CD4-positive, alpha-beta T cell treated with Interferon alpha-2 for 1 hour (primary cell): ENCODE data around the gene COQ2.
A peak's percentile ranks its signal among the peaks of the same experiment; 100 is the strongest.
"Not testable (repeated sequence)": the region's sequence is repeated elsewhere in the genome, so short reads cannot be mapped to it uniquely, and the experiment has no call there.

ENCODE experiments used
- DNase-seq, 2 donors: peaks; one replicate each; pipeline ENCODE4 v3.0.0-alpha.2; 2020 to 2022

Gene COQ2

GRCh38 chr4:83283181-83283580 lies 1.4 kb downstream of the COQ2 start:
- DNase-seq: no peak

GRCh38 chr4:83282049-83282535 lies 2.5 kb downstream of the COQ2 start:
- peak; percentile 62 to 82 for DNase-seq

DNA sequence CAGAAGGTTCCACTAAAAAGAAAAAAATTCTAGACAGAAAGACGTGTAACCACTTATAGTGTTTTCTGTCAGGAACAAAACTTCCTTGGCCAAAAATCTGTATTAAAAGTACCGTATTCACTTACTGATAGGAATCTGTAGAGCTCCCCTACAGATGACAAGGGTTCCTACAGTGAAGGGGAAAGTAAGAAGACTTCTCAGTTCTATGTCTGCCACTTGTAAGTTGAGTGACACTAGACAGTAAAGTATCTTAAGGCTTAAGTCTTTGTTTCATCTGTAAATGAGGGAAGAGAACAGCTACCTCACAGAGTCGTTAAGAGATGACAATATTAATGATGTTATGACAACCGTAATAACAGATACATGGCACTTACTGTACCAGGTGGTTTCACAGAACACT lies 3.3 kb downstream of the COQ2 start:
- peak in 1 of 2 donors; percentile 13 for DNase-seq

GRCh38 chr4:83276299-83277040 lies 8.1 kb downstream of the COQ2 start:
- DNase-seq: peak in 1 of 2 donors; percentile 31

GRCh38 chr4:83273926-83274325 lies 10.7 kb downstream of the COQ2 start:
- not testable (repeated sequence) for DNase-seq

GRCh38 chr4:83272900-83273299 lies 11.7 kb downstream of the COQ2 start:
- peak in 1 of 2 donors; percentile 13 for DNase-seq

DNA sequence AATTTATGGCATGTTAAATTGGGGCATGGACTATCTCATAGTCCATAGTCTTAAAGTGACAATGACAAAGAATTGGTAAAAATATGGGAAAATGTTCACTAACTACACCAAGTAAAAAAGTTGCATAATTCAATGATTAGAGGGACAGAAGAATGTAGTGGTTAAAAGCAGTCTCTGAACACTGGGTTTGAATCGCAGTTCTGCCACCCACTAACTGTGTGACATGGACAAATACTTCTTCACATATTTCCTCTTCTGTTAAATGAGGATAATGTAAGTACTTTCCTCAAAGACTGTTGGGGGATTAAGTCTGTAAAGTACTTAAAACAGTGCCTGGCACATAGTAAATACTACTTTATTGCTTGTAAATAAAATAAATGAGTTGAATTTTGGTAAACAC lies 15.3 kb downstream of the COQ2 start:
- no peak for DNase-seq

DNA sequence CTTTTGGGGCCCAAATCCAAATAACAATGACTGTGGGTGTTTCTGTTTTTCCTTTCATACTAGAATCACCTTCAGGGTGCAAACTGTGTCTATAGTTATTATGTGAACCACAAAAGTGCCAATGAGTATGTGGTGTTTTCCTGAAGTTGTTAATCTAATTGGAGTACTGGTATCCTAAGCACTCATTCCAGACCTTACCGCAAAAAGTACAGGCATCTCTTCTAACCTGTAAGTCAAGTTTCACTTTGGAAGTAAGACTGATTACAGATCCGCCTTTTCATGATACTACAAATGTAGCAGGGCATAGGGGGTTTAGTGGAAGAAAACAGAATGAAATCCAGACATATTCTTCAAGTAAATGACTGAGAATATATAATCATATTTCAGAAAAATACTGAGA lies 16.1 kb downstream of the COQ2 start:
- no peak for DNase-seq

- DNase-seq: no peak
These were observed 16.6 kb downstream of the COQ2 start for GRCh38 chr4:83267830-83268475.

GRCh38 chr4:83267121-83267829 lies 17.3 kb downstream of the COQ2 start:
- no peak for DNase-seq

GRCh38 chr4:83266689-83267088 lies 17.9 kb downstream of the COQ2 start:
- DNase-seq: peak in 1 of 2 donors; percentile 32

GRCh38 chr4:83263106-83263505 lies 21.5 kb downstream of the COQ2 start:
- DNase-seq: no peak

- no peak for DNase-seq
These were observed 21.9 kb downstream of the COQ2 start for GRCh38 chr4:83262682-83263081.

DNA sequence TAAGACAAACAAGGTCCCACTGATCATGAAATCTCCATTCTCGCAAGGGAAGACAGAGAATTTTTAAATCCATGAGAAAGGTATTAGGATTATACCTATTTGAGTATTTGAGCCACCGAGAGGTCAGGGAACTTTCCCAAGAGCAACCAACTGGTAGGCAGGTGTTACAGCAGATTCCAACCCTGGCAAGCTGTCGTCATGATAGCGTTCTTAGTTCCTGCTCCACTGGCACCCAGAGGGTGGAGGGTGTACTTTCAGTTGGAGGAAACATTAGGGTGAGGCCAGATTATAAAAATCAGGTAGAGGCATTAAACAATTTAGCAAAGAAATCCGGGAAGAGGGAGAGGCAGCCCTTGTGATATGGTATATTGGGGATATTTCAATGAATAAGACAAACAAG lies 23.3 kb downstream of the COQ2 start:
- no peak for DNase-seq

DNA sequence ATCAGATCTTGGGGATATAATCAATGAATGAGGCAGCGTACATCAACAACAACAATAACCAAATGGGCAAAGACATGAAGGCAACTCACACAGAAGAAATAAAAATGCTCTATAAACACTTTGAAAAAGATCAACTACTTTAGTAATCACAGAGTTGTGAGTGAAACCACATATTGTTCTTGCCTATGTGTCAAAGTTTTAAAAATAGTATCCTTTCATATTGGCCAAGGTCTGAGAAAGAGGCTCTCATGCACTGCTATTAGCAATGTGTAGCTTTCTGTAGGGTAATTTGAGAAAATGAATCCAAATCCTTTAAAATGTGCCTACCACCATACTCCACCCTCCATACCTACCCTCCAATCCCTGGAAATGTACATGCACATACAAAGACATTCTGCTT lies 25.0 kb downstream of the COQ2 start:
- no peak for DNase-seq

DNA sequence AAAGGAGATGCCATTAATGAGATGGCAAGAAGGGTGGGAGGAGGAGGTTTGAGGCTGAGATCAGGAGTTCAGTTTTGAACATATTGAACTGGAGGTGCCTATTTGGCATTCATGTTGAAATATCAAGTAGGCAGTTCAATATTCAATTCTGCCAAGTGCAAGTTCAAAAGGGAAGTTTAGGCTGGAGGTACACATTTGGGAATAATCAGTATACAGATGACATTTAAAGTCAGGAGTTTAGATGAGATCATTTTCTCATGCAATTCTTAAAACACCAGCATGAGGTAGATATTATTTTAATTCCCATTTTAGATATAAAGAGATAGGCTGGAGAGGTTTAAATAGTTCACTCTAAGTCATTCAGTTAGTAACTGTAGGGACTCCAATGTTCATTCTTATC lies 26.1 kb downstream of the COQ2 start:
- DNase-seq: no peak

GRCh38 chr4:83257811-83258210 lies 26.8 kb downstream of the COQ2 start:
- DNase-seq: no peak

GRCh38 chr4:83255584-83255983 lies 29.0 kb downstream of the COQ2 start:
- DNase-seq: no peak

GRCh38 chr4:83252782-83253405 lies 31.7 kb downstream of the COQ2 start:
- DNase-seq: peak; percentile 80 to 86

DNA sequence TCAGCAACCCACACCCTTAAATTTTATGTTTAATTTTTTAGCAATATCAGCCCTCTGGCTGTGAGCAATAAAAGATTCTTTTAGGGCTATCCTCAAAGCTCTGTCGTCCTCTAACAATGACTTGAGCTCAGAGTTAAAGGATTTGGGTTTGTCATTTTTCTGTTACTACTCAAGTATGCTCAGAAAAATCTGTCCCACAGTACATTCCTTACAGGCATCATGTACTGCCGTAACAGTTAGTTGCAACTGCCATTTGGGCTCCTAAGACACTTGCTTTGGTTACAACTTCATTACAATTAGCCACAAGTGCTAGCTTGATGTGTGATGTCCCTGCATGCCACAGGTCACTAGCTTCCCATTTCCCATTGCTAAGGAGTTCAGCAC lies 33.2 kb downstream of the COQ2 start:
- no peak for DNase-seq

DNA sequence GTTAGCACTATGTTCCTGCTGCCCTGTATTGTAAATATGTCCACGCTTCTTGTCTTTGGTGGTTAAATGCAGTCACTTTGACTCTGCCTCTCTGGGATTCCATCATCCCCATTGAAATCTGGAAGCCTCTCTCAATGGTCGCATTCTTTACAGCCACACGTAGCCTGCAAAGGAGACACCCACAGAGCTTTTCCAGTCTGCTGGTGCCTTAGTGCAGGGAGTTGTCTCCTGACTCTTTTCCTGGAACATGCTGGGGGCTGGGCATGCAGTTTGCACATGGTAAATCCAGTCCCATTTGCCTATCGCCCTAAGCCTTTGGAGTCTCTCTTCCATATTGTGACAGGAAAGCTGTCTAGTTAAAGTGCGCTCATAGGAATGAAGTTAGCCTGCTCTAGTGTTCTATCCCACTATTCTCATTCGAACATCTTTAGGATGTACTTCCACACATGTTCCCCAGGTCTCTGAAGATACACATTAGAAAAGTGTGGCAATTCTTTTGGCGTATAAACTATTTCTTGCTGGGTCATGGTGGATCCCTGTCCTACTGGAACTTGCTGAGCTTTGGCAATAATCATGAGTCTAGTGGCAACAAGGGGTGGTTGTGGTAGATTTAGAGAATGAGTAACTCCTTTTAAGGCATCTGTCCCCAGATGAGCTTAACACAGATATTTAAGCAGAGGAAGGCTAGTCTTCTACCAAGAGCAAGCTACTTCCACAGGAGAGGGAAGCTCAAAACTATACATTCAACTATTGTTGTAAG lies 33.7 kb downstream of the COQ2 start:
- no peak for DNase-seq

- DNase-seq: no peak
These were observed 36.1 kb downstream of the COQ2 start for GRCh38 chr4:83248486-83248885.
